ENCODE results near the gene PLTP. TPM values are rescaled to one million over a fixed set of nuclear protein-coding genes. Genes with fewer than 3 reads are reported as not detected.

PLTP gene
- total and polyA plus RNA-seq, 4 donors = 26.9 to 125 (median 80.7) TPM

DNA sequence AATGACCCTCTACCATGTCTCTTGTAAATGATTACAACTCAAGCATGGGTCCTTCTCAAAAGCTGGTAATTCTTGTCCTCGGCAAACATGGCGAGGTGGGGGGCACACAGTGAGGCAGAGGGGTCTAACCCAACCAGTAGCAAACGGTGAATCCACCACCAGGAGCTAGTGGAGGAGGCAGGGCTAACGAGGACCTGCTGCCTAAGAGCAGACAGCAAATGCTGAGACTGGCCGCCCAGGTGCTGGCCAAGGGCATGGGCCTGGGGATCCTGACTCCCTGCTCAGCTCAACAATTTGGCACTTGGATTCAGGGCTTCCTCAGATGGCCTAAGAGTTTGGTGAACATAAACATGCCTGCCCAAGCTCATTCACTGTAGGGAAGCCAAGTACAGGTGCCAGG is 40.9 kb upstream of the PLTP start:
- H3K36me3 ChIP-seq (ENCODE audit: control insufficient read depth in 4 of 4, insufficient read depth in 4 of 4, low read length in 4 of 4) = peaks cover 11 to 63% (median 46%) of the 10 kb centered on the region in 4 donors
- H3K27me3 ChIP-seq (ENCODE audit: control insufficient read depth in 3 of 3, insufficient read depth in 3 of 3, low read length in 2 of 3) = no peaks in the 10 kb centered on the region
- H3K9ac ChIP-seq (ENCODE audit: insufficient read depth in 1 of 2, low read length in 2 of 2) = no peak overlapping the region
- H3K9me3 ChIP-seq (ENCODE audit: control insufficient read depth in 4 of 4, insufficient read depth in 3 of 4, low read length in 3 of 4) = no peaks in the 10 kb centered on the region
- H3K27ac ChIP-seq (ENCODE audit: low read depth in 1 of 2, low read length in 1 of 2) = no peak overlapping the region
- DNase-seq = no peak
- no peak for ATAC-seq (ENCODE audit: insufficient read depth, low FRiP score)
- WGBS, 2 donors = 95% methylated on average over 5 of the region's 5 CpGs
- TF ChIP-seq, protein P1, sequence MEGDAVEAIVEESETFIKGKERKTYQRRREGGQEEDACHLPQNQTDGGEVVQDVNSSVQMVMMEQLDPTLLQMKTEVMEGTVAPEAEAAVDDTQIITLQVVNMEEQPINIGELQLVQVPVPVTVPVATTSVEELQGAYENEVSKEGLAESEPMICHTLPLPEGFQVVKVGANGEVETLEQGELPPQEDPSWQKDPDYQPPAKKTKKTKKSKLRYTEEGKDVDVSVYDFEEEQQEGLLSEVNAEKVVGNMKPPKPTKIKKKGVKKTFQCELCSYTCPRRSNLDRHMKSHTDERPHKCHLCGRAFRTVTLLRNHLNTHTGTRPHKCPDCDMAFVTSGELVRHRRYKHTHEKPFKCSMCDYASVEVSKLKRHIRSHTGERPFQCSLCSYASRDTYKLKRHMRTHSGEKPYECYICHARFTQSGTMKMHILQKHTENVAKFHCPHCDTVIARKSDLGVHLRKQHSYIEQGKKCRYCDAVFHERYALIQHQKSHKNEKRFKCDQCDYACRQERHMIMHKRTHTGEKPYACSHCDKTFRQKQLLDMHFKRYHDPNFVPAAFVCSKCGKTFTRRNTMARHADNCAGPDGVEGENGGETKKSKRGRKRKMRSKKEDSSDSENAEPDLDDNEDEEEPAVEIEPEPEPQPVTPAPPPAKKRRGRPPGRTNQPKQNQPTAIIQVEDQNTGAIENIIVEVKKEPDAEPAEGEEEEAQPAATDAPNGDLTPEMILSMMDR (IDR thresholded peaks at IDR 0.05; ENCODE audit: control extremely low read depth, extremely low read depth) = no peak
- H3K4me3 ChIP-seq = no peak overlapping the region
- H3K4me1 ChIP-seq (ENCODE audit: control insufficient read depth in 5 of 5, insufficient read depth in 5 of 5, low read length in 5 of 5) = no peaks in the 10 kb centered on the region

DNA sequence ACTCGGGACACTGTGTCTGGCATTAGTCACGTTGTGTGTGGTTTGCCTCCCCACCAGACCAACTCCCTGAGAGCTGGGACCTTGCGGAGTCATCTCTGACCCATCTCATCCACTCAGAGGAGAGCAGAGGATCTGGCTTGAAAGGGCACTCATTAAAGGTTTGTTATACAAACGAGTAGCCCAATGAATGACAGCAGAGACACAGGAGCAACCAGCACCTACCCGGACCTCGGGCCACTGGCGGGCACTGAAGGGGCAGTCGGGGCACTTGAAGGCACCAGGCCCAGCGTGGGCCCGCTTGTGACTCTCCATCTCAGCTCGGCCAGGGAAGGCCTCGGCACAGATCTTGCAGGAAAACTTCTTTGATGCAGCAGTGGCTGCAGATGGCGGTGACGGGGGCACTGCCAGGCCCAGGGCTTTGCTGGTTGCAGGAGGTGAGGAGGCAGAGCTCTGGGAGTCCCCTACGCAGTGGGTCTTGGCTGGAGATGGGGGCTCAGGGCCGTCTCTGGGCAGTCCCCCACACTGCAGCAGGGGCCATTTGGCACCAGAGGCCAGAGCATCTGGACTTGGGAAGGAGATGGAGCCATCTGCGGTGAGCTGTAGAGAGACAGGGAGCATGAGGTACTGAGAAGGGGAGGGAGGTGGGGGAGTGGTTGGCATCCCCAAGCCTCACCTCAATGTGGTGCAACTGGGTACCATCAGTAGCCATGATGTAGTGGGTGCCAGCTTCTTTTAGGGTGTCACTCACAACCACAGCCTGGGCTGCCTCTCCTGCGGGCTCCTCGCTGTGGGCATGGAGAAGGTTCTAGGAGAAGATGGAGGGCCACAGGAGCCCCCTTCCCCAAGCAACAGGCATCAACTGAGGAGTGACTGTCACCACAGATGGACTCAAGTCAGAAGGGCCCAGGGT is 40.2 kb upstream of the PLTP start:
- Histone ChIP-seq H3K27ac (ENCODE audit: low read depth in 1 of 2, low read length in 1 of 2) (no peak overlapping the region), H3K9ac (ENCODE audit: insufficient read depth in 1 of 2, low read length in 2 of 2) (no peak overlapping the region), H3K9me3 (ENCODE audit: control insufficient read depth in 4 of 4, insufficient read depth in 3 of 4, low read length in 3 of 4) (no peaks in the 10 kb centered on the region), H3K36me3 (ENCODE audit: control insufficient read depth in 4 of 4, insufficient read depth in 4 of 4, low read length in 4 of 4) (peaks cover 10 to 64% (median 45%) of the 10 kb centered on the region in 4 donors), H3K27me3 (ENCODE audit: control insufficient read depth in 3 of 3, insufficient read depth in 3 of 3, low read length in 2 of 3) (no peaks in the 10 kb centered on the region), H3K4me3 (no peak overlapping the region), H3K4me1 (ENCODE audit: control insufficient read depth in 5 of 5, insufficient read depth in 5 of 5, low read length in 5 of 5) (no peaks in the 10 kb centered on the region)
- ATAC-seq (ENCODE audit: insufficient read depth, low FRiP score) = no peak
- no peak for DNase-seq
- 95 to 98% methylated on average over 19 of the region's 19 CpGs for WGBS, 2 donors
- TF ChIP-seq, protein P1 (IDR thresholded peaks at IDR 0.05; ENCODE audit: control extremely low read depth, extremely low read depth) = no peak

DNA sequence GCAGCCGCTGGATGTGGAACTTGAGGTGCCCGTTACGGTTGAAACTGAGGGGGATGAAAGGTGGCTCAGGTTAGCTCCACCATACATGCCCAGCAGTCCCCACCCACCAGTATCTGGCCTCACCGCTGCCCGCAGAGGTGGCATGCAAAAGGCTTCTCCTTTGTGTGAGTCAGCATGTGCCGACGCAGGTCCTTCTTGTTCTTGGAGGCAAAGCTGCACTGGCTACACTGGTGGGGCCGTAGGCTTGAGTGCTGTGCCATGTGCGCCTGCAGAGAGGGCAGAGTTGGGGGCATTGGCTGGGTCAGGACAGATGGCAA is 38.3 kb upstream of the PLTP start:
- WGBS, 2 donors = 89 to 90% methylated on average over 9 of the region's 9 CpGs

More for the DNA sequence above, 38.3 kb upstream of the PLTP start:
- Histone ChIP-seq H3K27ac (ENCODE audit: low read depth in 1 of 2, low read length in 1 of 2) (no peak overlapping the region), H3K9ac (ENCODE audit: insufficient read depth in 1 of 2, low read length in 2 of 2) (no peak overlapping the region), H3K4me3 (no peak overlapping the region), H3K4me1 (ENCODE audit: control insufficient read depth in 5 of 5, insufficient read depth in 5 of 5, low read length in 5 of 5) (peaks cover 0 to 2% (median 0%) of the 10 kb centered on the region in 5 donors), H3K9me3 (ENCODE audit: control insufficient read depth in 4 of 4, insufficient read depth in 3 of 4, low read length in 3 of 4) (no peaks in the 10 kb centered on the region), H3K27me3 (ENCODE audit: control insufficient read depth in 3 of 3, insufficient read depth in 3 of 3, low read length in 2 of 3) (no peaks in the 10 kb centered on the region), H3K36me3 (ENCODE audit: control insufficient read depth in 4 of 4, insufficient read depth in 4 of 4, low read length in 4 of 4) (peaks cover 10 to 79% (median 58%) of the 10 kb centered on the region in 4 donors)
- DNase-seq (no peak), ATAC-seq (ENCODE audit: insufficient read depth, low FRiP score) (no peak)
- TF ChIP-seq, protein P1 (IDR thresholded peaks at IDR 0.05; ENCODE audit: control extremely low read depth, extremely low read depth) = no peak

Data from lung (tissue), 12 donors.